HL-60/S4 (cell line): ENCODE measurements around the gene ENOX2.

Experiments
- in situ Hi-C: fragments of 300-500 bp; cut with MboI; formaldehyde crosslinking; loops from 2 replicates; pipeline ENCODE4 v1.14.3; 2022; ENCODE audit warnings: low sequenced_read_pairs

Gene ENOX2

GRCh38 chrX:130704053-130705038 lies 198.7 kb downstream of the ENOX2 start:
- in situ Hi-C loops, result no loop called here

DNA sequence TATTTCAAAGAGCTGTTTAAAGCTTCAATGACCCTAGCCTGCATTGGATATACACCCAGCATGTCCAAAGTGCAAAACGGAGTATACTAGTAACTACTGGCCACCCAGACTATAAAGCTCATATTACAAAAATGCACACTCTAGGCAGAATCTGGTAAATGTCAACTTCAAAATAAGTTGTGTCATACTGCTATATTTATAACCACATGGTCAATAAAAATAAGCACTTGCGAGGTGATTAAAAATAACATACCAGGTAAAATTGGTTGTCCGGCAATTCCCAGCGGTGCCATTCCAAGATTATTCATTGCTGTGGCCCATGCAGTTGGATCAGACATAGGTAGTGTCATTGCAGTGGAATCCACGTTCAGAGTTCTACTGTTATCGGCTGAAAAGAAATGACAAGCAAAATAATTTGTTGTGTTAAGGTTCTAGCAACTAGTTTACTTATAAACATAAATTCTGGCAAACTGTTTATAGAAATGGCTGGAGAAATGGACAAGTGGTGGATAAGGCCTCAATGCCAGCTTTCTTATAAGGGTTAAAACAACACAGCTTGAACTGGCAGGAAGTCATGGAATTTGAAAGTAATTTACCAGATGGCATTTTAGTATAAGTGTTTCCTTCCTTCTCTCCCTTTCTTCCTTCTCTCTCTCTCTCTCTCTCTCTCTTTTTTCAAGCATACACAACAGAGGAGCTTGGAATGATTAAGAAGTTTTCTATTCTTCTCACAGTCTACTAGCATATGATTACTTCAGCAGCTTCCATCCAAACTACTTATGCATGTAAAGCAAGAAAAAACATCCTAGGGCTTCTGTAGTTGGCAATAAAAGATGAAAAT lies 199.9 kb downstream of the ENOX2 start:
- in situ Hi-C loops, result no loop called here

GRCh38 chrX:130700629-130701028 lies 202.4 kb downstream of the ENOX2 start:
- in situ Hi-C loops, result no loop called here

DNA sequence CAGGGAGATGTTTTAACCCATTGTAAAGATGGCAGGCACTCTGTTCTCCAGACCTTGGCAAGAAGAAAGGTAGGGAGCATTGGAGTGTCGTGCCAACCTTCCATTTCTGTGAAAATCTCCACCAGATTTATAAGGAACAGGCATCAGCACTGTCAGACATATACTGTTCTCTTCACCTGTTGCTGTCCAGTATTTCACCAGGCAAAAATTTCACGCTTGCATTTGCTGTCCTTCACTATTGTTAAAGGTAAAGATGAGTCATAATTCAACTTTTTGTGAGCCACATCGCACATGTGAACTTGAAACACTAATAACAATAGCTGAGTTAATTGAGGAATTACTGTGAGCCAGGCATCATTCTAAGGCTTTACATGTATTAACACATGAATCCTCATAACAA lies 203.4 kb downstream of the ENOX2 start:
- in situ Hi-C loops, result no loop called here

- in situ Hi-C loops, result no loop called here
Measured at GRCh38 chrX:130696542-130696941, 206.5 kb downstream of the ENOX2 start.

DNA sequence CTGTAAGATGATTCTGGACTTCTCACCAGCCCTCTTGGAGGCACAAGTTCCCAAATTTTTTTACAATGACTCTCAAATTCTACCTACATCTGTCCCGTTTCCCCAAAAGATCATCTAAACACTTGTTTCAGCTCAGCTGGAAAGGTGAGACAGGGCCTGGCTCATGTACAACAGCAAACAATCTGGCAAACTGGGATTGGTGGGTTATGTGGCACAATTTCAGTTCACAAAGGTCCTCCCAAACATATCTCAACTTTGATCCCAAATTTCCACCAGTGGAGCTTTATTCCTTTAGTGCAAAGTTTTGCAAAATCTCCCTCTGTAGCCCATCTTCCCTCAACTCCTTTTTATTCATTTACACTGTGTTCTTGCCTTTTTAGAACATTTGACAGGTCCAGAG lies 207.1 kb downstream of the ENOX2 start:
- in situ Hi-C loops, result no loop called here

DNA sequence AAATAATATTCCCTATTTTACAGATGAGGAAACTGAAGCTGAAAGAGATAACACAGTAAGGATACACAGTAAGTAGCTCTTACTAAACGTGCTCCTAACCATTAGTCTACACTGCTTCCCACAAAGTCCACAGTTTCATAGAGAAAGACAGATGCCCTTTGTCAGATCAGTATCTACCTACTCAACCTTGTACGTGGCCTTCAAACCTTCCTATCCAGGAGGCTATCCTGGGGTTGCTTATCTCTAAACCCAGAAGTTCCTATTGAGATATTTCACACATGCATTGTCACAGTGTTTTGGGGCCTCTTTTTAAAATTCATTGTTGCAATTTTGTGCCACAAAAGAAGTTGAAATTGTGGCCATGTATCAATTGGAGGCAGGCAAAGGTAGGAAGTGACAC lies 208.0 kb downstream of the ENOX2 start:
- in situ Hi-C loops, result no loop called here

GRCh38 chrX:130691576-130691975 lies 211.4 kb downstream of the ENOX2 start:
- in situ Hi-C loops, result no loop called here

- in situ Hi-C loops, result no loop called here
Measured at GRCh38 chrX:130688360-130688759, 214.6 kb downstream of the ENOX2 start.

DNA sequence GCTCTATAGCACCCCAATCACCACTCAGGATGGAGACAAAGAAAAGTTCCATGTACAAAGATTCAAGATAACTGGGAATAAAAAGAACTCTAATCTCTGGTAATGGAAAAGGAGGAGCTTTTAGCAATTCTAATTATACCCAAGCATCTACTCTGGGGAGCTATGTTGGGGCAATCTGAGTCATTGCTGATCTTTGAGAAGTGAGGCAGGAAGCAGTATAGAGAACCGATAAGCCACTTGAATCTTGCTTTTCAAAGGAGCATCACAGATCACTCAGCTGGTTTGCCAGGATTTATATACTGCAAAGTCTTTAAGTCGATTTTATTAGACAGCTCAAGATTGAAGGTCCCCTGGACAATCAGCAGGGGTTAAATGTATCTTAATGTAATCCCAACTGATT lies 220.0 kb downstream of the ENOX2 start:
- in situ Hi-C loops, result no loop called here

- in situ Hi-C loops, result no loop called here
Measured at GRCh38 chrX:130680164-130681035, 222.6 kb downstream of the ENOX2 start.

- in situ Hi-C loops, result no loop called here
Measured at GRCh38 chrX:130676861-130677260, 226.1 kb downstream of the ENOX2 start.

DNA sequence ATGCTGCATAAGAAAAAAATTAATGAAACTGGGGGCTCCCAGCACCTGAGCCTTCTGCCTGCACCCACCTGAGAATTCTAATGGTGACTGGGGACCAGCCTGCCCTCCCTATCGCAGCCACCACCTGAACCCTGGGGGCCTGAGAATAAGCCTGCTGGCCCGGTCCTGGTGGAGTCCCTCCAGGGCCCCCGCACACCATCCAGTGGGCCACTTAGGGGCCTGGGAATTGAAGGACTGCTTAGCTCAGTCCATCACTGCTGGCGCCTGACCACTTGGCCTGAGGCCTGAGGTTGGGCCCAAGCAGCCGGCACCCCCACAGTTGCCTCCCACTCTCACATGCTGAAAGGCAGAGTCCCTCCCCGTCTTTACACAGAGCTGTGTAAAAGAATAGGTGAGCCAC lies 230.8 kb downstream of the ENOX2 start:
- in situ Hi-C loops, result no loop called here

DNA sequence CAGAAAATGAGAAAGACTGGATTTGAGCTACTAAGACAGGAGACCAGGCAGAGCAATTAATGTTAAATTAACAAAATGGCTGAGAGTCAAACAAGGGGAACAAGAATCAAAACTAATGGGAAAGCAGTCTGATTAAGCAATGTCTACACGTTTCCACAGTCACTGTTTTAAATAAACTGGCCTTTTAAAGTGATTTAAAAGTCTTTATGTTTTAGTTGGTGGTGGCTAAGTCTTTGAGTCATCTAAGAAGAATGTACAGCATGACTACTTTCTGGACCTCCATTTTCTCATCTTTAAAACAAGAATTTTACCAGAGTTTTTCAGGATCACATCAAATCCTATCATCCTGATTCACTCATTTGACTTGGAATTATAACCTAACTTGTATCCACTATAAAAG lies 233.8 kb downstream of the ENOX2 start:
- in situ Hi-C loops, result no loop called here

DNA sequence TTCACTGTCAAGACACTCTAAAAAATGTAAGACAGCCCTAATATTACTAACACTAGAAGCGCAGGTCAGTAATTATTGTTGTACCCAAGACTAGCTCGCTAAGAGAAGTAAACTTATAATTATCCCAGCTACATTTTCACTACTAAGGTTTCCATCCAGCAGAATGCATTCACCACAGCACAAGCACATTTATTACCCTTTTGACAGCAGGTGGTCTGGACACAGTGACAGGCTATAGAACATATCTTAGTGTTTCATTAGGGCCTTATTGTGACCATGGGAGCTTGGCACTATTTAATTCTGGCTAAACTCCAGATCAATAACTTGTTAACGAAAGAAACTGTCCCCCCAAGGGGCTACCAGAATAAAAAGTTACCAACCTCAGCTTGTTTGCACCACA lies 237.7 kb downstream of the ENOX2 start:
- in situ Hi-C loops, result no loop called here

DNA sequence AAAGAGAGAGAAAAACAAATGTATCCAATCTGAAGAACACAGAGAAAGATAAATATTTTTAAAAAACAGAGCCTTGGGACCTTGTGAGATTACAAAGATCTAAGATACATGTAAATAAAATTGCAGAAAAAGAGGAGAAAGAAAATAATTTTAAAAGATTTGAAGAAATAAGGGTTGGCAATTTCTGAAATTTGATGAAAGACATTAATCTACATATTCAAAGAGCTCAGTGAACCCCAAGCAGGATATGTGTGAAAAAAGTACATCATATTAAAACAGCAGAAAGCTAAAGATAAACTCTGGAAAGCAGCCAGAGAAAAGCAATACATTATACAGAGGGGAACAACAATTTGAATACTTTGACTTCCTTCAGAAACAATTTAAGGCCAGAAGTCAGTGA lies 244.7 kb downstream of the ENOX2 start:
- in situ Hi-C loops, result no loop called here

DNA sequence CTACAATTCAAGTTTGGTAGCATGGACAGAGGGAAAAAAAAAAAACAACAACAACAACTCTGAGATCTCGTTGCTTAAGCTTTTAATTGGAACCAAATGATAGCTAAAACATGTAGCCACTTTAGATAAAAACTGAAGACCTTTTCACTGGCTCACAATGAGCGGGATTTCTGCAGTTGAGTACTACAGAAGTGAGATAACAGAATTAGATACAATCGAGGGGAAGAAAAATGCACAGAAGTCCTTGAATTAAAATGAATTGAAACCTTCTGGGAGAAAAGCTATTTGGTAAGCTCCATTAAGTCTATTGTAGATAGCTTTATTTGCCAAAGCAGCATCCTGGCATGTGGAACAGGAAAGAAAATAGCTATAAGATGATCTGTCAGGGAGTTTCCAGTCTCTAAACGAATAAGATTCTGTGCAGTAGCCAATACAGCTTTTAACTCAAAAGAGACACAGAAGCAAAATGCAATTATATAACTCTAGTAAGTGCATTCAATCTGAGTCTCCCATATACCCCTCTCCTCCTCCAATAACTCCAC lies 248.5 kb downstream of the ENOX2 start:
- in situ Hi-C loops, result no loop called here

GRCh38 chrX:130652824-130653578 lies 250.0 kb downstream of the ENOX2 start:
- in situ Hi-C loops, result no loop called here

DNA sequence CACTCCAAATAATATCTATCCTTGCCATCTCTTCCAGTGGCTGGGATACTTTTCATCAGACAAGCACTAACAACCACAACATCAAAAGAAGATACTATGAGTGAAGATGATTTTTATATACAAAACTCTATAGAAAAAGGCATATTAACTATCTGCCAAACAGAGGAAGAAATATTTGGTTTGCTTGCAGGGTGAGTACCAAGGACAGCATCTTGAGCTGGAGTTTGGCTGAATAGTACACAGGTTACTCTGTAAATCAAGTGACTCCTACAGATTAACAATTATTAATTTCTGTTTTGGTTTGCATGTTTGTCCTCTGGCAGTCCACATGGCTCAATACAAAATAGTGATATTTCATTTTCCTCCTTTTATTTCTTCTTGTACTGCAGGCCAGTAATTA lies 253.3 kb downstream of the ENOX2 start:
- in situ Hi-C loops, result no loop called here

DNA sequence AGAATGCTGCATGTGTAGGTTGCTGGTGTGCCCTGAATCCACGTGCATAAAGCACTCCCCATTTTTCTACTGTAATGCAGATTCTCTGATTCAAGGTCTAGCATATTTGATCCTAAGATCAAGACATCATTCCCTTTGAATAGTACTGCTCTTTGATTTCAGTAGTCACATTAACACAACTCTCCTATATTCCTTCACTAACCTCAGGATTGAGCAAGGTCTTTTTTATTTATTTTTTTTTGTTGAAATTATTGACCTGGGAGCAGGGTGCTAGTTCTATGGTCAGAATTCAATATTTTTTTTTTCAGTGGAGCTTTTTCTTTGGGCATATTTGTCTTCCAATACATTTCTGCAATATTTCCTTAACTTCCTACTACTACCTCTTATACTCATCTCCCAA lies 255.5 kb downstream of the ENOX2 start:
- in situ Hi-C loops, result no loop called here
